OCI-LY3 (cell line): Measurements from ENCODE around the gene ASCL5.

Experiments used
- EZH2phosphoT487 ChIP-seq: fragments of 200-600 bp; shearing (Covaris generic); IDR thresholded peaks from 2 replicates; pipeline ENCODE4 v1.6.1; 2018; ENCODE audit warnings: antibody characterized with exemption, mixed run types, low read depth
- TF ChIP-seq, protein P1 (sequence below): fragments of 200-600, 300-600 bp; sonication (generic); IDR thresholded peaks from 2 replicates; pipeline ENCODE4 v1.5.1; 2014; ENCODE audit warnings: antibody characterized with exemption, low read length, low read depth

DNA sequence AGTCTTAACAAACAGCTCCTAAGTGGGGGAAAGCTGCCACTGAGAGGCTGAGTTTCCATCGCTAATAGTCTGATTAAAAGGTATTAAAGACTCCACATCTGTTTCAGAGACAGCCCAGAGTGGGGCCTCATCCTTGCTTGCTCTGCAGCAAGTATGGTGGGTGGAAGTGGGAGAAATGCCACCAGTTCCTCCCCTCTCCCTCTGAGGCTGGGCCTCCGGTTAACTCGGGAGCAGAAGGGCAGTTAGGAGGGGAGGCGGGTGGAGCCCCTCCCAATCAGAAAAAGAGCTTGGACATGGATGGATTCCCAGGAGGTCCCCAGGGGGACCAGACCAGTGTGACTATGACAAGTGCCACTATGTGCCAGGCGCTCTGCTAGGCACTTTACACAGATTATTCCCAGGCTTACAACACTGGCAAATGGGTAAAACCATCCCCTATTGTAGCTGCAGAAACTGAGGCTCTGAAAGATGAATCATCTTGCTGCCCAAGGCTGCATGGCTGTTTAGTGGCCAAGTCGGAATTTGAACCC lies 11.4 kb upstream of the ASCL5 start:
- TF ChIP-seq, protein P1, sequence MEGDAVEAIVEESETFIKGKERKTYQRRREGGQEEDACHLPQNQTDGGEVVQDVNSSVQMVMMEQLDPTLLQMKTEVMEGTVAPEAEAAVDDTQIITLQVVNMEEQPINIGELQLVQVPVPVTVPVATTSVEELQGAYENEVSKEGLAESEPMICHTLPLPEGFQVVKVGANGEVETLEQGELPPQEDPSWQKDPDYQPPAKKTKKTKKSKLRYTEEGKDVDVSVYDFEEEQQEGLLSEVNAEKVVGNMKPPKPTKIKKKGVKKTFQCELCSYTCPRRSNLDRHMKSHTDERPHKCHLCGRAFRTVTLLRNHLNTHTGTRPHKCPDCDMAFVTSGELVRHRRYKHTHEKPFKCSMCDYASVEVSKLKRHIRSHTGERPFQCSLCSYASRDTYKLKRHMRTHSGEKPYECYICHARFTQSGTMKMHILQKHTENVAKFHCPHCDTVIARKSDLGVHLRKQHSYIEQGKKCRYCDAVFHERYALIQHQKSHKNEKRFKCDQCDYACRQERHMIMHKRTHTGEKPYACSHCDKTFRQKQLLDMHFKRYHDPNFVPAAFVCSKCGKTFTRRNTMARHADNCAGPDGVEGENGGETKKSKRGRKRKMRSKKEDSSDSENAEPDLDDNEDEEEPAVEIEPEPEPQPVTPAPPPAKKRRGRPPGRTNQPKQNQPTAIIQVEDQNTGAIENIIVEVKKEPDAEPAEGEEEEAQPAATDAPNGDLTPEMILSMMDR: no peak
- no peak for TF ChIP-seq EZH2phosphoT487
